IMR-90 (cell line): ENCODE data around the gene ANGPTL5. TPM values are rescaled to one million over a fixed set of nuclear protein-coding genes. Genes with fewer than 3 reads are reported as not detected.

Experiments used
- ATAC-seq: fragments of 200-7000 bp; cut with Tn5 transposase; 2 replicates; pipeline ENCODE4 v1.9.1; 2020; ENCODE audit warnings: low read depth, mild to moderate bottlenecking, moderate library complexity
- BruUV-seq: library from RNA; stranded (reverse); fragments of 400-500 nt; replicated peaks from 2 replicates; lab custom pipeline; 2021; lab: Mats Ljungman, UMichigan
- CTCF ChIA-PET: fragments of 300-600 bp; formaldehyde crosslinking; extraction: SDS; loops from one replicate; lab custom pipeline; 2021; ENCODE audit warnings: antibody characterized with exemption; lab: Yijun Ruan, JAX
- POLR2A ChIA-PET: fragments of 300-600 bp; sonication (Branson Sonifier 250); formaldehyde crosslinking; loops from one replicate; lab custom pipeline; 2022; ENCODE audit warnings: antibody characterized with exemption; ENCODE audit not compliant: unreplicated experiment; lab: Charles Lee
- DNase-seq: peaks from one replicate; pipeline ENCODE4 v3.0.0; 2013
- H2AFZ ChIP-seq: replicated peaks from 2 replicates; pipeline ENCODE3; 2013; ENCODE audit warnings: low read length, mild to moderate bottlenecking; ENCODE audit not compliant: poor library complexity
- H2AK5ac ChIP-seq: 2 replicates; pipeline ENCODE4 v1.6.1; 2013; ENCODE audit warnings: low read depth, low read length, inconsistent platforms
- H2AK9ac ChIP-seq: replicated peaks from 2 replicates; pipeline ENCODE3; 2013; ENCODE audit warnings: mild to moderate bottlenecking, low read depth, low read length, moderate library complexity; ENCODE audit not compliant: poor library complexity
- H2BK120ac ChIP-seq: 2 replicates; pipeline ENCODE4 v1.6.1; 2013; ENCODE audit warnings: low read depth, low read length, inconsistent platforms
- H2BK15ac ChIP-seq: 3 replicates; pipeline ENCODE4 v1.6.1; 2013; ENCODE audit warnings: low read depth, low read length, inconsistent platforms
- H2BK20ac ChIP-seq: 2 replicates; pipeline ENCODE4 v1.6.1; 2013; ENCODE audit warnings: low read depth, mild to moderate bottlenecking, inconsistent platforms, low read length, moderate library complexity
- H2BK5ac ChIP-seq: 2 replicates; pipeline ENCODE4 v1.6.1; 2013; ENCODE audit warnings: mild to moderate bottlenecking, low read depth, low read length, inconsistent platforms; ENCODE audit not compliant: poor library complexity, severe bottlenecking
- H3K14ac ChIP-seq: replicated peaks from 2 replicates; pipeline ENCODE4 v1.6.1; 2013; ENCODE audit warnings: low read depth, low read length, inconsistent platforms
- H3K18ac ChIP-seq: 2 replicates; pipeline ENCODE4 v1.6.1; 2013; ENCODE audit warnings: low read depth, low read length, control low read depth
- H3K23ac ChIP-seq: 2 replicates; pipeline ENCODE4 v1.6.1; 2013; ENCODE audit warnings: low read depth, low read length, inconsistent platforms
- H3K27ac ChIP-seq: 2 replicates; pipeline ENCODE4 v1.5.1; 2013; ENCODE audit warnings: mild to moderate bottlenecking, control low read depth, low read length; ENCODE audit not compliant: insufficient read depth
- H3K27me3 ChIP-seq: 2 replicates; pipeline ENCODE4 v1.6.1; 2013; ENCODE audit warnings: low read length; ENCODE audit not compliant: control insufficient read depth, insufficient read depth
- H3K36me3 ChIP-seq: 2 replicates; pipeline ENCODE4 v1.6.1; 2013; ENCODE audit warnings: low read length, mixed read lengths; ENCODE audit not compliant: control insufficient read depth, insufficient read depth
- H3K4ac ChIP-seq: 2 replicates; pipeline ENCODE4 v1.6.1; 2013; ENCODE audit warnings: low read depth, low read length, inconsistent platforms
- H3K4me1 ChIP-seq: 2 replicates; pipeline ENCODE4 v1.6.1; 2013; ENCODE audit warnings: low read length, mixed read lengths; ENCODE audit not compliant: control insufficient read depth, insufficient read depth
- H3K4me2 ChIP-seq: 2 replicates; pipeline ENCODE4 v1.6.1; 2013; ENCODE audit warnings: low read depth, mild to moderate bottlenecking, control low read depth, low read length, moderate library complexity
- H3K4me3 ChIP-seq: 2 replicates; pipeline ENCODE4 v1.5.1; 2013; ENCODE audit warnings: low read depth, mild to moderate bottlenecking, control low read depth, low read length, moderate library complexity; ENCODE audit not compliant: insufficient read depth
- H3K56ac ChIP-seq: 2 replicates; pipeline ENCODE4 v1.6.1; 2013; ENCODE audit warnings: low read length, inconsistent platforms; ENCODE audit not compliant: insufficient read depth; ENCODE audit errors: extremely low read depth
- H3K79me1 ChIP-seq, 2 experiments: 2 replicates each; pipeline ENCODE4 v1.6.1; 2013; ENCODE audit warnings: low read length in 2 of 2, inconsistent platforms in 1 of 2, low read depth in 1 of 2
- H3K9ac ChIP-seq: 2 replicates; pipeline ENCODE4 v1.6.1; 2013; ENCODE audit warnings: low read depth, low read length, control low read depth
- H3K9me1 ChIP-seq: 2 replicates; pipeline ENCODE4 v1.6.1; 2013; ENCODE audit warnings: low read length, inconsistent platforms; ENCODE audit not compliant: insufficient read depth
- H3K9me3 ChIP-seq: 2 replicates; pipeline ENCODE4 v1.6.1; 2013; ENCODE audit warnings: low read length; ENCODE audit not compliant: control insufficient read depth, insufficient read depth
- H4K20me1 ChIP-seq: 2 replicates; pipeline ENCODE4 v1.6.1; 2013; ENCODE audit warnings: low read length, inconsistent platforms; ENCODE audit not compliant: insufficient read depth
- H4K5ac ChIP-seq: 2 replicates; pipeline ENCODE4 v1.6.1; 2013; ENCODE audit warnings: mild to moderate bottlenecking, low read depth, low read length, control low read depth
- H4K8ac ChIP-seq, 2 experiments: 2 replicates each; pipeline ENCODE4 v1.6.1; 2013; ENCODE audit warnings: low read depth in 2 of 2, low read length in 2 of 2, control low read depth in 1 of 2, inconsistent platforms in 1 of 2
- H4K91ac ChIP-seq: 2 replicates; pipeline ENCODE4 v1.6.1; 2013; ENCODE audit warnings: low read depth, low read length, inconsistent platforms; ENCODE audit not compliant: insufficient read depth
- BHLHE40 ChIP-seq: fragments of 150-350 bp; IDR thresholded peaks from 2 replicates; pipeline ENCODE4 v1.6.1; 2016; ENCODE audit warnings: mild to moderate bottlenecking, low read depth, low read length
- CHD1 ChIP-seq: IDR thresholded peaks from 2 replicates; pipeline ENCODE4 v1.6.1; 2012; ENCODE audit warnings: low read depth, low read length, improper control_type of control experiment
- CTCF ChIP-seq: conservative IDR thresholded peaks from 2 replicates; pipeline ENCODE4 v1.5.1; 2012; ENCODE audit warnings: mild to moderate bottlenecking, low read depth, low read length, improper control_type of control experiment
- ELK1 ChIP-seq: fragments of 150-350 bp; IDR thresholded peaks from 2 replicates; pipeline ENCODE4 v1.6.1; 2016; ENCODE audit warnings: low read depth, mild to moderate bottlenecking, low read length, moderate library complexity, borderline replicate concordance
- MAFK ChIP-seq: IDR thresholded peaks from 2 replicates; pipeline ENCODE4 v1.6.1; 2012; ENCODE audit warnings: low read depth, low read length, improper control_type of control experiment
- MAZ ChIP-seq: IDR thresholded peaks from 2 replicates; pipeline ENCODE4 v1.6.1; 2012; ENCODE audit warnings: low read depth, mild to moderate bottlenecking, low read length, improper control_type of control experiment, moderate library complexity, borderline replicate concordance
- MXI1 ChIP-seq: IDR thresholded peaks from 2 replicates; pipeline ENCODE4 v1.6.1; 2012; ENCODE audit warnings: low read depth, mild to moderate bottlenecking, low read length, moderate library complexity, borderline replicate concordance
- NFE2L2 ChIP-seq: fragments of 150-350 bp; IDR thresholded peaks from 2 replicates; pipeline ENCODE4 v1.6.1; 2016; ENCODE audit warnings: low read depth, mild to moderate bottlenecking, low read length
- POLR2A ChIP-seq: IDR thresholded peaks from 2 replicates; pipeline ENCODE4 v1.6.1; 2012; ENCODE audit warnings: mild to moderate bottlenecking, low read depth, low read length
- RAD21 ChIP-seq: IDR thresholded peaks from 2 replicates; pipeline ENCODE4 v1.6.1; 2012; ENCODE audit warnings: low read length, improper control_type of control experiment
- RCOR1 ChIP-seq: IDR thresholded peaks from 2 replicates; pipeline ENCODE4 v1.6.1; 2012; ENCODE audit warnings: mild to moderate bottlenecking, low read length, improper control_type of control experiment; ENCODE audit not compliant: insufficient replicate concordance
- RFX5 ChIP-seq: IDR thresholded peaks from 2 replicates; pipeline ENCODE4 v1.8.0; 2012; ENCODE audit warnings: low read depth, mild to moderate bottlenecking, low read length, moderate library complexity
- SMC3 ChIP-seq: fragments of 150-350 bp; IDR thresholded peaks from 2 replicates; pipeline ENCODE4 v1.6.1; 2016; ENCODE audit warnings: low read depth, mild to moderate bottlenecking, antibody characterized with exemption, low read length, moderate library complexity
- USF2 ChIP-seq: fragments of 150-350 bp; IDR thresholded peaks from 2 replicates; pipeline ENCODE4 v1.6.1; 2017; ENCODE audit warnings: mild to moderate bottlenecking, antibody characterized with exemption, low read length, low read depth
- WGBS, 2 experiments: methylation state at CpG; one replicate each; pipeline versions ENCODE4 v1.1.5 to v1.1.7; 2013; ENCODE audit warnings: missing lambda C conversion rate in 2 of 2; ENCODE audit not compliant: insufficient read length in 1 of 2; ENCODE audit errors: extremely low coverage in 2 of 2; 5-methylcytosine and 5-hydroxymethylcytosine counted together
- dilution Hi-C: fragments of 300-500 bp; cut with HindIII; formaldehyde crosslinking; loops from one replicate; pipeline ENCODE4 v1.14.3; 2018; ENCODE audit warnings: low sequenced_read_pairs; ENCODE audit not compliant: unreplicated experiment
- in situ Hi-C: fragments of 300-500 bp; cut with MboI; formaldehyde crosslinking; loops from 3 replicates; pipeline ENCODE4 v1.14.3; 2019; ENCODE audit warnings: low sequenced_read_pairs, inconsistent platforms, mixed read lengths
- intact Hi-C: fragments of 100-400 bp; cut with micrococcal nuclease; formaldehyde crosslinking; loops from 2 replicates; pipeline ENCODE4 v1.10.0; 2022
- polyA plus RNA-seq, 3 experiments: library from polyadenylated mRNA; depleted of rRNA; stranded (reverse); fragments of >200 nt; gene quantifications; 2 replicates each; pipeline ENCODE4 v1.2.3, GENCODE V29; 2012; ENCODE audit warnings: low replicate concordance in 1 of 3
- total RNA-seq: library from RNA; depleted of rRNA; stranded (reverse); fragments of >200 nt; gene quantifications from 2 replicates; pipeline ENCODE4 v1.2.3, GENCODE V29; 2012

The ANGPTL5 gene
- total and polyA plus RNA-seq, 2 of the 4 experiments (the other 2 are of a cell fraction) = not detected

GRCh38 chr11:101929294-101929915 lies 13.1 kb upstream of the ANGPTL5 start:
- Histone ChIP-seq H3K4ac (no peak overlapping the region), H3K27me3 (no peaks in the 10 kb centered on the region), H2BK5ac (no peak overlapping the region), H2BK20ac (no peak overlapping the region), H2BK15ac (no peak overlapping the region), H2AK9ac (no peak overlapping the region), H3K27ac (no peak overlapping the region), H2AK5ac (no peak overlapping the region), H3K14ac (no peak overlapping the region), H3K9me3 (no peaks in the 10 kb centered on the region), H4K8ac (no peak overlapping the region), H3K4me1 (no peaks in the 10 kb centered on the region), H3K79me1 (no peaks in the 10 kb centered on the region), H2AFZ (no peak overlapping the region), H4K91ac (no peak overlapping the region), H4K20me1 (no peaks in the 10 kb centered on the region), H3K56ac (no peak overlapping the region), H3K9me1 (no peaks in the 10 kb centered on the region), H3K4me3 (no peak overlapping the region), H3K36me3 (no peaks in the 10 kb centered on the region), H3K18ac (no peak overlapping the region), H3K23ac (no peak overlapping the region), H2BK120ac (no peak overlapping the region), H3K9ac (no peak overlapping the region), H4K5ac (no peak overlapping the region), H3K4me2 (no peak overlapping the region)
- intact Hi-C loops = no loop called here
- ATAC-seq (no peak), DNase-seq (no peak)
- no peak for TF ChIP-seq NFE2L2
- TF ChIP-seq RCOR1 = no peak
- TF ChIP-seq CHD1 = no peak
- no peak for TF ChIP-seq BHLHE40
- no peak for TF ChIP-seq RAD21
- no peak for TF ChIP-seq USF2
- no peak for TF ChIP-seq CTCF
- TF ChIP-seq POLR2A = no peak
- no peak for TF ChIP-seq MXI1
- TF ChIP-seq MAZ = no peak
- TF ChIP-seq SMC3 = no peak
- TF ChIP-seq ELK1 = no peak
- TF ChIP-seq MAFK = no peak
- TF ChIP-seq RFX5 = no peak
- in situ Hi-C loops = no loop called here
- no CpG with 5 or more reads among the region's 5 CpGs for WGBS, 2 experiments
- ChIA-PET CTCF (interaction anchor here (0.7 kb wide), 1 partner anchor 316 kb away, joined by 5 read pairs; no protein-coding TSS in a partner anchor), POLR2A (no interaction called here)
- dilution Hi-C loops = no loop called here
- no TSS peak for BruUV-seq
